Stimulated activated CD4-positive, alpha-beta T cell treated with anti-CD3 and anti-CD28 coated beads, Interleukin-2, amount 100 ng/mL, for 24 hours (primary cell): ENCODE results near the gene ABCA6.
"Not testable (repeated sequence)": the region's sequence is repeated elsewhere in the genome, so short reads cannot be mapped to it uniquely, and the experiment has no call there.

ENCODE experiments used
- DNase-seq, 2 donors: peaks; one replicate each; pipeline ENCODE4 v3.0.0-alpha.2; 2020

Gene ABCA6

DNA sequence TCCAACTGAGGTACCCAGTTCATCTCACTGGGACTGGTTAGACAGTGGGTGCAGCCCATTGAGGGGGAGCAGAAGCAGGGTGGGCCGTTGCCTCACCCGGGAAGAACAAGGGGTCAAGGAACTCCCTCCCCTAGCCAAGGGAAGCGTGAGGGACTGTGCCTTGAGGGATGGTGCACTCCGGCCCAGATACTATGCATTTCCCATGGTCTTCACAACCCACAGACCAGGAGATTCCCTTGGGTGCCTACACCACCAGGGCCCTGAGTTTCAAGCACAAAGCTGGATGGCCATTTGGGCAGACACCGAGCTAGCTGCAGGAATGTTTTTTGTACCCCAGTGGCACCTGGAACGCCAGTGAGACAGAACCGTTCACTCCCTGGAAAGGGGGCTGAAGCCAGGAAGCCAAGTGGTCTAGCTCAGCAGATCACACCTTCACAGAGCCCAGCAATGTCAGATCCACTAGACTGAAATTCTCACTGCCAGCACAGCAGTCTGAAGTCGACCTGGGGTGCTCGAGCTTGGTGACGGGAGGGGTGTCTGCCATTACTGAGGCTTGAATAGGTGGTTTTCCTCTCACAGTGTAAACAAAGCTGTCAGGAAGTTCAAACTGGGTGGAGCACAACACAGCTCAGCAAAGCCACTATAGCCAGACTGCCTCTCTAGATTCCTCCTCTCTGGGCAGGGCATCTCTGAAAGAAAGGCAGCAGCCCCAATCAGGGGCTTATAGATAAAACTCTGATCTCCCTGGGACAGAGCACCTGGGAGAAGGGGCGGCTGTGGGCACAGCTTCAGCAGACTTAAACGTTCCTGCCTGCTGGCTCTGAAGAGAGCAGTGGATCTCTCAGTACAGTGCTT, 71.1 kb downstream of the ABCA6 start:
- DNase-seq, result not testable (repeated sequence)

DNA sequence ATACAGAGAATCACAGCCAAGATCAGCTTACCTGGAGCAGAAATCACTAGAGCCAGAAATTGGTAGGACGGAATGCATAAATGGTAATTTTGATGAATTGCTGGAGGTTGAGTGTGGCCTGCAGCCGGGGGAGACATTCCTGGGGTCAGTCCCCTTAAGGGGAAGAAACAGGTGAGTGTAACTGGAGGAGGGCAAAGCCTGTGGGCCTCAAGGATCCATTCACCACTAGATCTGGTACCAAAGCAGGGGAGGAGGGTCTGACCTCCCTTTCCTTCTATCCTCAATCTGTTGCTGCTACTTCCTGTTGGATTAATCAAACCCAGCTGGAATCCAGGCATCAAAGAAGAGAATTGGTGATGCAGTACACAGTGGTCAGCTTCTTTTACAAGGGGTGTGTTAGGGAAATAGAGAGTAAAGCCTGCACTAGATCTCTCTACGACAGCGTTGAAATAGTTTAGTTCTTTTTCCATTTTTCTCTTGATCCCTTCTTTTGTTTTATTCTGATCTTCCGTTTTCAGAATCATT, 72.4 kb downstream of the ABCA6 start:
- no peak for DNase-seq

DNA sequence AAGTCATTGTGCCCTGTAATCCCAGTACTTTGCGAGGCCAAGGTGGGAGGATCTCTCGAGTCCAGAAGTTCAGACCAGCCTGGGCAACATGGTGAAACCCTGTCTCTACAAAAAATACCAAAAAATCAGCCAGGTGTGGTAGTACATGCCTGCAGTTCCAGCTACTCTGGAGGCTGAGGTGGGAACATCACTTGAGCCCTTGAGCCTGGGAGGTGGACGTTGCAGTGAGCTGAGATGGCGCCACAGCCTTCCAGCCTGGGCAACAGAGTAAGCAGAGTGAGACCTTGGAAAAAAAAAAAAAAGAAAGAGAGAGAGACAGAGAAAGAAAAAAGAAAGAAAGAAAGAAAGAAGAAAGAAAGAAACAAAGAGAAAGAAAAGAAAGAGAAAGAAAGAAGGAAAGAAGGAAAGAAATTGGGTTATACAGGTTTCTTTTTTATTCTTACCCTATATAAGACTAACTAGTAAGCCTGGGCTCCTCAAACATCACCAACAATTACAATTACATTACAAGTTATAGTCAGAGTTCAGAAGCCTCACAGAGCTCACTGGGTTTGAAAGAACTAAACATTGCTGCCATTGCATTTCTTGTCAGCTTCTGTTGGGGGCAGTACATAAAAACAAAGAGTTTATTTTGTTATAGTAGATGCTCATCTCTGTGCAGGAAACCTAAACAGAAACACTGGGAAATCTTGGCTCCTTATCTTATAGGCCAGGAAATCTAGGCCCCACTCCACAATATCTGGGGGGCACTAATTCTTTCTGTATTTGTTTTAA, 74.2 kb downstream of the ABCA6 start:
- no peak for DNase-seq

DNA sequence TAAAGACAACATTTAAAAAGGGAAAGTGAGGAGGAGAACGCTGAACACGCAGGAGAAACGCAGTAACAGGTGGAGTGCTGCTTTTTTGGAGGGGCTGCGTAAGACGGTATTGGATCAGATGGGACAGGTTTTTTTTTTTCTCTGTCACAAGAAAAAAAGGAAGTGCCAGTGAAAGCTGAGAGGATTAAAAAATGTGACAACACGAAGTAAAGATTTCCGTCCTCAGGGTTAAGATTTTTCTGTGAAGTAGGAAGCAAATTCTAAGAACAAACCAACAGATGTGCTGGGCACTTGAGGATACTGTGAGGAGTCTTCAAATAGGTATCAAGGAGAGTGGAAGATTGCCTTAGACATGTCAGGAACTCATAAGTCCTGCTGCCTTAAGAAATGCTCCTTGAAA, 75.2 kb downstream of the ABCA6 start:
- no peak for DNase-seq

DNA sequence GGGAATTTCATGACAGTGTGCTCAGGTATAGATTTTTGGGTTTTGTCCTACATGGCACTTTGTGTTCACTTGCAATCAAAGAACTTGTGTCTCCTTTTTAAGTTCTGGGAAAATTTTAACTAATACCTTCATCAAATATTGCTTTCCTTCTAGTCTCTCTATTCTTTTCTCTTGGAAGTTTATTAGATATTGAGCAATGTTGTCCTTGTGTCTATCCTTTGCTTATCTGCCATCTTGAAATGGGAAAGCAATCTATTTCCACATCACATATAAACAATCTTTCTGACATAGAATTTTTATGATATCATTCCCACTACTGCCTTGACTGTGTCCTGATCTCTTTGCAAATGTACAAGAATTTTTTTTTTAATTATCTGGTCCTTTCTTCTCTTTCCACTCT, 76.6 kb downstream of the ABCA6 start:
- DNase-seq, result no peak

DNA sequence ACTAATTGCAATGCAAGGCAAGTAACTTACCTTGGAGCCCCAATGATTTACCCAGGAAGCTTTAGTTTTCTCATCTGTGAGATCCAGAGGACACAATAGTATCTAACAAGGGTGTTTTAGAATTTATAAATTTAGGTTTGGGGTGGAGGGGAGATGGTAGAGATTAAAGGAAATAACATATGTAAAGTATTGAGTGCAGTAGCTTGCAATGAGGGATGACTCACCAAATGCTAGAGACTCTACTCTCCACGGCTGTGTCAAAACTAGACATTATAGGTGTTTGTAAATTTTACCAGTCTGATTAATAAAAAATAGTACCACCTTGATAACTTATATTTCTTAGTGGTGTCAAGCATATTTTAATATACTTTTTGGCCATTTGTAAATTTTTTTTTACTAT, 77.2 kb downstream of the ABCA6 start:
- no peak for DNase-seq

DNA sequence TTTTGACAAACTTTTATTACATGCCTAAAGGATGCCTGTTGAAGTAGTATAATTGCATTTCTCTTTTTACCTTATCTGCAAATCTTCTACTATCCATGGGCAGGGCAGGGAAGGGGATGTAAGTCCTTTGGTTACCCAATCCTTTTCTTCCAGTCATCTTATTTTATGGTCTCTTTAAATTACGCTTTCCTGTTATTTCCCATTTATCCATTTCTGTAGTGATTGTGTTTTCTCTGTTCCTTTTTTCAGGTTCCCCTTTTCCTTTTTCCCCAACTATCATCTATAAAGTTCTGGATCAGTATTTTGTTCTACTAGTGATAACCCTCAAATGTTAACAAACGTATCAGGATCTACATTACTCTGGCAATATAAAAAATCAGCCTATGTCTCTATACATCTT, 77.7 kb downstream of the ABCA6 start:
- DNase-seq, result no peak

DNA sequence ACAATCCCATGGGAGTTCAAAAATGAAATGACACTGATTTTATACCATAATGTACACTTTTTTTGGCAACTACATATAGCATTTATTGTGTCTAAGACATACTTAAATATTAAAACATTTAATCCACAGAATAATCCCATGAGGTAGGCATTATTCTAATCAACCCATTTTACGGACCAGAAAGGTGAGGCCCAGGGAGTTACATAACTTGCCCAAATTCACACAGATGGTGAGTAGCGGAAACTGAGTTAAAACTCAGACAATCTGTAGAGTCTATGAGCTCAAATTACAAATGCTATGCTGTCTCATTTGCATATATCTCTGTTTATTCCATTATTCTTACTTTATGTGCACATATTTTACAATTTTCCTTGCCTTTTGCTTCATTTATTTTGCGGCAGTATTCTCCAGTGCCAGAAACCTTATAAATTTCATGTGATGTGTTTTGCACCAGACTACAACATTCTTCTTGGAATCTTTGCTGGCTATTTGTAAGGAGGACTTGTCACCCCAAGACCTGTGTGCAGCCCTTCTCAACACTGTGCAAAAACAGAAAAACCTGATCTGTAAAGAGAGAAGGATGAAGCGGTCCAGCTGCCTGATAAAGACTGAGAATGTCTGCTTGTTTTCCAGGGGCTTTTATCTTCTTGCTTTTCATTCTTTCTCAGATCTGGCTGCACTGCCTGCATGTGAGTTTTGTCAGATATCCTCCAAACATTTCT, 78.7 kb downstream of the ABCA6 start:
- no peak for DNase-seq

DNA sequence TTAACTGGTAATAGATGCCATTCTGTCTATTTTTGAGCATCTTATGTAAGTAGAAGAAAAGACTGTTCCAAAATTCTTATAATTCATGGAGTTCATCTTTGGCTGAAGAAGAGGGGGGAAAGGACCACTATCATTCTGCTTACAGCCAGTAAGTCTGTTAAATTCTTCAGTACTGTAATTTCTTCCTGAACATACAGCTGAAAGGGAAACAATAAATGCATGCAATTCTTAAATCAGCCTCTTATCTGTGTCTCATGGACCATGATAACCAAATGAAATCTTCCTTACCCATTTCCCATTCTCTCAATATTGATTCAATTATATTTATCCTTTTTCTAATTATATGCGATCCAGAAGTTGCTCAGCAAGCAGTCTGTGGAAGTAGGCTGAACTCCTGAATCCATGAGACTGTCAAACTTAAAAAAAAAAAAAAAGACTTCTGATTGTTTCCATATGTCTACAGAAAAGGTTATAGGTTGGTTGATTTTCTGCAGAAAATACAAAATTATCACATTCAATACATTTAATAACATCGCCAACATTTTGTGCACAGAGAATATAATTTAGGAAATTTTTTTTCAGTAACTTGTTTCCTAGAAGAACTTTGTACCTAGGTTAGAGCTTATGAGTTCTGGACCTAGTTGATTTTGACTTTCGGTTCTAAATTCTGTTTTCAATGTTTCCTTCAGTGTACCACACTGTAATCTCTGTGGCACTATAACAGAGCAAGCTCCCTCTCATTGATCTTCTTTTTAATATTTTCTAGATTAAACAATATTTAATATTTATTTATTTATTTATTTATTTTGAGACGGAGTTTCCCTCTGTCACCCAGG, 79.8 kb downstream of the ABCA6 start:
- no peak for DNase-seq

DNA sequence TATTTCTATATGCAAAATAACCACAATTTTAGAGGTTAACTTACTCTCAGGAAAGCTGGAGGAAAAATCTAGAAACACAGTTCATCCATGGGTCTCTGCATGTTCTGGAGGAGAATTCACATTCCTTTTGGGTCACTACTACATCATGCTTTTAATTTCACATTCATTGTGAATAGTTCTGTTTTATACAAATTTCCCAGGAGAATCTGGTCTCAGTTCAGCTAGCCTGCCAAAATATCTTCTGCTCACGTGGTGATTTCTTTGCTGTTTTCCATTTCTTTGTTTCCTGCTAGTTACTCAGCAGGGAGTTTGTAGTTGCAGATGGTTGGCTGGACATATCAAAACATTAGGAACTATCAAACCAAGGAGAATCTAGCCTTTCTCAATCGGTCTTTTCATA, 80.9 kb downstream of the ABCA6 start, which contains the start of gene ABCA9:
Gene ABCA9, minus strand, starts transcription at position 106 of the 400 bp plus-strand sequence. CDS start 9,801 bp downstream, outside the sequence.
- no peak for DNase-seq

DNA sequence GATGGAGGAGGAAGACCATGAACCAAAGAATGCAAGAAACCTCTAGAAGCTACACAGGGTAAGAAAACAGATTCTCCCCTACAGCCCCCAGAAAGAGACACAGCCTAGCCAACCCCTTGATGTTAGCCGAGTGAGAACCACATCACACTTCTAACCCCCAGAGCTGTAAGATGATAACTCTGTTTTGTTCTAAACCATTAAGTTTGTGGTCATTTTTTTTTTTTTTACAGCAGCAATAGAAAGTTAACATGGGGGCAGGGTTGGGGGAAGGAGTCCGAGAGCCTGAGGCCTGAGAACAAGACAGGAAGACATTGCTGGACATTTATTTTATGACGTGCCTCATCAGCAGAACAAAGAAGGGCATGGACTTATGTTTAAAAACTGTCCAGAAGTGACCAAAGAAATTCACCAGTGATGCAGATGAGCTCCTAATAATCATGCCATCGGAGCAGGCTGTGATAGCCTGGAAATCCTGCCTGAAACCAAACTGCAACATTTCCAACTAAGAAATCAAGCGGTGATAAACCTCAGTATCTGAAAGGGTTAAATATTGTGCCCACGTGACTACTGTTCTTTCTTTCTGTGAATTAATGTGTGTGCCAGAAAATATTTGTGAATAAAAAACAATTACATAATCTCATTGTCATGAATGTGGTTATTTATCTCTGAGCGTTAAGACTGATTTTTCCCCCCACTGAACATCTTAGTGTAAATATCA, 82.1 kb downstream of the ABCA6 start:
- DNase-seq, result no peak

DNA sequence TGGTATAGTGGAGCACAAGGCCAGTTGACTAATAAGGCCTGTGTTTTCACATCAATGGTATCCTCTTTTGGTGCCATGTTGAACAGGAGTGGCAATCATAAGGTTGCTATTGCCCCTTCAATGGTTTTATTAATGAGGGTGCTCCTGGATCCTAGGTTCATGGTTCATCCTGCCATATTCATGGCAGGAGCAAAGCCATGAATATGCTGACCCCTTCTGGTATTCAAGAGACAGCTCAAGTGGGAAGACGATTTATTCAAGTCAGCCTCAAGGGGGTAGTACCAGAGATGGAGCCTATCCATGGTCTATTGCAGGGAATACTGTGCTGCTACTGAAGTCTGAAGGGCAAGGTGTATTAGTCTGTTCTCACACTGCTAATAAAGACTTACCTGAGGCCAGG, 83.5 kb downstream of the ABCA6 start:
- no peak for DNase-seq

DNA sequence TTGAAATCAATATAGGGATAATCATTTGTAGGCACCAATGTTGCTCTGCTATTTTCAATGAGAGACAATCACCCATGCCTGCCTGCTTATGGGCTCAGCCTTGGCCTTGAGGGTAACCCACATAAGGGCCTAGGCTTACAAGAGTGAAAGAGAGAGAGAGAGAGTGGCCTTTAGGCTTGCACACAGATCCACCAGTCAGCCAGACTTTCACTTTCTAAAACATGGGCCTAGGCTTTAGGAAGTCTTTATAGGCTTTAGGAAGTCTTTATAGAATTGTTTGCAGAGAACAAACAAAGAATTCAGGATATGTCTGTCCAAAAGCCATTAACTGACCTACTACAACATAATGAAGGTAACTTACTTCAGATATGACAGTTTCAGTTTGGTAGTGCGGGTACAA, 84.4 kb downstream of the ABCA6 start:
- no peak for DNase-seq

DNA sequence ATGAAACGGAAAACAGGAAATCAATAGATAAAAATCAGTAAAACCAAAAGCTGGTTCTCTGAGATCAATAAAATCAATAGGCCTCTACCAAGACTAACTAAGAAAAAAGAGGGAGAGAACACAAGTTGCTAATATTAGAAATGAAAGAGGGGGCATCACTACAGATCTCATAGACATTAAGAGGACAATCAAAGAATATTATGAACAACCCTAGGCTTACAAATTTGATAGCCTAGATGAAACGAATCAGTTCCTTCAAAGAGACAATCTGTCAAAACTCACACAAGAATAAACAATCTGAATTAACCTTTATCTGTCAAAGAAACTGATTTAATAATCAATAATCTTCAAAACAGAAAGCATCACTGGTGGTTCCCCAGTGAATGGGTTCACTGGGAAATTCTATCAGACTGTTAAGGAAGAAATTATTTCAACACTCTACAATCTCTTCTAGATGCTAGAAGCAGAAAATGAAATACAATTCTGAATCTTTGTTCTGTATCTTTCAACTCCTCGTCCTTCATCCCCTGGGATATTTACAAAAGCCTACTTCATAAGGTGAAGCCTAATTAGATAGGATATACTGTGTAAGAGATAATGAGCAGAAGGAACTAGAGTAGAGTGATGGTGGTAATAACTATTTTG, 85.4 kb downstream of the ABCA6 start:
- no peak for DNase-seq

DNA sequence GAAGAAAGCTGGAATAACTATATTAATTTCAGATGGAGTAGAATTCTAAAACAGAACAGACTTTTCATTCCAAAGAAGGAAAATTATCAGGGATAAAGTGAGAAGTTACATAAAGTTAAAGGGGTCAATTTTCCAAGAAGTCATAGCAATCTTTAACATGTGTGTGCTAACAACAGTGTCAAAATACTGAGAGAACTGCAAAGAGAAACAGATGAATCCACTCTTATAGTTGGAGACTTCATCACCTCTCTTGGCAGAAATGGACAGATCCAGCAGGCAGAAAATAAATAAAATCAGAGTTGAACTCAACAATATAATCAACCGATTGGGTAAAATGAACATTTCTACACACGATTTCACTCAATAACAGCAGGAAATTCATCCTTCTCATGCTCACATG, 86.4 kb downstream of the ABCA6 start:
- no peak for DNase-seq

DNA sequence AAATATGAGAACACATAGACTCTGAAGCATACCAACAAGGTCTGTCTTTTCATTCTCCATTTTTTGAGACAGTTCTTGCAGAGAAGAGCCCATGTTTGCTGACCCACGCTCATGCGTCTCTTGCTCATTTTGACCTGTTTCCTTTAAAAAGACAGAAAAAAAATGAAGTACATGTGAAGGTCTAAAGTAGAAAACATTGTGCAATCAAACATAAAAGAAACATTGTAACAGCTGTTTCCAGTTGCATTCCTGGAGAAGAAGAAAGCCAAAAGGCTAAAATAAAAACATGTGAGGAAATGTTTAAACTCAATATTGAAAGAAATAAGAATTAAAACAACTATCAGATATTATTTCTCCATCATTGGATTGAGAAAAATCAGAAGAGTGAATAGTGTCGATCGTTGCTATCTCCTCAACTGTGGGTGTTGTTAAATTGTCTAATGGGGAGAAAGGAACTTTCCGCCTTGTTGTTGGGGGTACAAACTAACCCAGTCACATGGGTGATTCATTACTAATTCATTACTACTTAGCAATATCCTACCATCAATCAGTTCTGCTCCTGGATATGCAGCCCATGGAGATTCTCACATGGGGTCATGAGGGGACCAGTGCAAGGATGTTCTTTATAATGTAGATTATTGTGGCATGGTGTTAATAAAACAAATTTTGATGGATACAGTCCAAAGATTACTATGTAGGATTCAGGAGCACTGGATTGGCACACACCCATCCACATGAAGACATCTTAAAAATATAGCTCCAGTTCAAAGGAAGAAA, 90.5 kb downstream of the ABCA6 start:
- DNase-seq, result no peak

DNA sequence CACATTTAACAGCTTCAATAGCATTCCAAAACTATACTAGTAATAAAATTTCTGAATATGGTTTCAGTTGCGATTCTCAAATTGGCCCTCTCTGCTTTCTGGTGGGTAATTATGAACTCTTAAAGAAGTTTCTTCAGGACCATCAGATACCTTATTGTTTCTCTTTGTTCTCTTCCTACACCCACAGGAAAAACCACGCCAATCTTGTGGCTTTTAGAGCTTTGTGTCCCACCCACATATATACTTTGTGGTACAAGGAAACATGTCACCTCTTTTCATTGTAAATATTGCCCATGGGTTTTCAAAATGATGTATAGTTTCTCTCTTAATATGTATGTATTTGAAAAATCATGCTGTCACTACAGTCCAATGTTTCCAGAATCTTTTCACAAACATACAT, 93.1 kb downstream of the ABCA6 start:
- DNase-seq, result no peak

DNA sequence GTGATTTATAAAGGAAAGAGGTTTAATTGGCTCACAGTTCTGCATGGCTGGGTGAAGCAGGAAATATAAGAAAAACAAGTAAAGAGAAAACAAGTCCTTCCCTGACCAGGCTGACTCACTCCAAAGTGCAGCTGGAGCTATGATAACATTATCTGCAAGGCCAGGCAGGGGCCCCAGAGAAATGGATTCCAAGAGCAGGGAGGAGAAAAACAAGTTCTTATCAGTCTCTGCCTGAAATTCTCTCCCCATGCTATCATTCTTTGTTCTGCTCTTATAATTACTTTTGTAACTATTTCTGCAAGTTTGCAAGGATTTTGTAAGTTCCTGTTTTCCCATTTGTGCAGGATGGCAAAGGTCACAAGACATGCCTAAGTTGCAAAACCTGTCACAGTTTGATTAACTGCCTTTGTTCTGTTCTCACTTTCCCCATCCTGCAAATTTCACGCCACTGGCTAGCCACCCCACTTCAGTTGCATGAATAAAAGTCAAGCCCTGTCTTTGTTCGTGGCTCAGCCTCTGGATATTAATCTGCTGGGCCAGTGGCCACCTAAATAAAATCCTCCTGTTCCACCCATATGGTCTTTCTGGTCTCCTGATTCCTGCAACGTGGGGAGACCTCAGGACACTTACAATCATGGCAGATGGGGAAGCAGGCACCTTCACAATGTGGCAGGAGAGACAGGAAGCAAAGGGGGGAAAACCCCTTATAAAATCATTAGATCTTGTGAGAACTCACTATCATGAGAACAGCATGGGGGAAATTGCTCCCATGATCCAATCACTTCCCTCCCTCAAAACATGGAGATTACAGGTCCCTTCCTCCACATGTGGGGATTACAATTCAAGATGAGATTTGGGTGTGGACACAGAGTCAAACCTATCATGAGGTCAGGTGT, 94.1 kb downstream of the ABCA6 start:
- no peak for DNase-seq

DNA sequence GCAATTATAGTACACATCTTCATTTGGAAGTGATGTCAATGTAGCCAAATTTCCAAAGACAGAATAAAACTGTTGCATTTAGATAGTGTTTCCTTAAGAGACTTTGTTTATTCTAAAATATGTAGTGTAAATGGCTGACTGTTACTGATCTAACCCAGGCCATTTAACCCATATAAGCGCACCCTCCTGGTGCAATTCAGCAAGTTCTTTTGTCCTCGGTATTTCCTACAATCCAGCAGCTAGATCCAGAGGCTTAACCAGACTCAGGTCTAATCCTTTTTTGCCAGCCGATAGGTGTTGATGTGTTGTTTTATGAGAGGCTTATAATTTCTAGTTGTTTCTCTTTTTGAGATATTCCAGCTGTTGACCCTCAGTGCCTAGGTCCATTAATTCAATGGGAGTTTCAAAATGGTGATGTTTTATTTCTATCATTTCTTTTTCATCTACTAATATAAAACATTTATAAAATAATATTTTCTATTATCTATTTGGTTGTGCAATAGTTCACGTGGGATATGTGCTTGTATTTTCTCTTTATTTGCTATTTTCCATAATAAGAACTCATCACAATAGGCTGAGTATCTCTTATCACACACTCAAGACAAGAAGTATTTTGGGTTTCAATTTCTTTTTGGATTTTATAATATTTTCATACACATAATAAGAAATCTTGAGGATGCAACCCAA, 95.4 kb downstream of the ABCA6 start:
- DNase-seq, result no peak
